GM19238 (cell line): Measurements from ENCODE around the gene NEMP2.
"Not testable (repeated sequence)": the region's sequence is repeated elsewhere in the genome, so short reads cannot be mapped to it uniquely, and the experiment has no call there.

Experiments
- DNase-seq: peaks from one replicate; pipeline ENCODE4 v3.0.0; 2011; ENCODE audit warnings: low spot score; ENCODE audit not compliant: insufficient read length

The NEMP2 gene

DNA sequence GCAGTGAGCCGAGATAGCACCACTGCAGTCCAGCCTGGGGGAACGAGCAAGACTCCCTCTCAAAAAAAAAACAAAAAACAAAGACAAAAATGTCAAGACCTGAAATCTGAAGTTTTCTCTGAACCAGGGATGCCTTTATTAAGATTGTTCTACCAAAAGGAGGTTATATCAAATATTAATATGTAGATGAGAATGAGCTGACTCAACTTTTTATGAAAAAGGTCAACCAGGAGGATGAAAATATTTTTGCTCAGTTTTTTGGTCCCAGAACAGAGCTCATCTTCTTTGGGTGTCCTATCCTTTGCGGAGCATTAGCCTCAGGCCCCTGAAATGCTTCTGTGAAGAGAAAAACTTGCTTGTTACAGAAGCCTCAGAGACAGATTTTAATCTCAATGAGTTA, 44.0 kb downstream of the NEMP2 start:
- DNase-seq, result no peak

DNA sequence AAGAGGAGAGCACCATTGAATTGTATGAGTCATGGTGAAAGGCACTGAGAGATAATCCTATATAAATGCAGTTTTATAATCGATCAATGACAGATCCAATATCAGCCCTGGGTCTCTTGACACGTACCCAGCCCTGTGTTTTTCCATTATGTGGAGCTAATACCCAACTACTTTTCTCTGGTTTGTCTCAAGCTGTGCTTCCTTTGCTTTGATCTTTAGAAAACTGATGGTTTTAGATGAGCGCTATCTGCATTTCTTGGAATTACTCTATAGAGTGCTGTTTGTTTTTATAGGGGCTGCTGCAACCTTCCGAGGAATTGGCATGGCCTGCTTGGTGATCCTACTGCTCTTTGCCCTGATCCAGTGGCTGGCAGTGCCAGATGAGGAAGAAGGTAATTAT, 45.0 kb downstream of the NEMP2 start:
- no peak for DNase-seq

DNA sequence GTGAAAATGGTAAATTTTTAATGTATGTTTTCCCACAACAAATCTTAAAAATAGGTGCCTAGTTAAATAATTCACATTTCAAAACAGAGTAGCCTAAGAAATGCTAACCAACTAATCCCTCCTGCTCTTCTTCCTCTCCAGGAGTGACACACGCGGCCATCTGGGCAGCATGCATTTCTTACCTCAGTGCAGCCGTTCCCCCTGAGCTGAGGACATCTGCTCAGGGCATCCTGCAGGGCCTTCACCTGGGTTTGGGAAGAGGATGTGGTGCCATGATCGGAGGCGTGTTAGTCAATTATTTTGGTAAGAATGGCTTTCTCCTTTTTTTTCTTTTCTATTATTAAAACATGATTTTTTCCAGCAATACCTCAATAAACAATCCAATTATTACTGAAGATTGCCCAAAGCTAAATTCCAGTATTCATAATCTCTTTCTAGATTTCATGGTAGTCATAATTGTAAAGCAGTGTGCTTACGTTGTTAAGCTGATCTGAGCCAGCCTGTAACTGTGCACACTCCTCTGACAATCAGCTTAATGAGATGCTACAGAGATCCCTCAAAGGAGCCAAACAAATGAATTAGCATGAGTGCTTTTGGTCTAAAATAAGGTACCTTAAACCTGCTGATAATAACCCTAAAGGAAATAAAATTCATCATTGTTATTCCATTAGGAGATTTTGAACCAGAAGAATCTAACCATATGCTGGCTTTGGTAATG, 45.8 kb downstream of the NEMP2 start:
- no peak for DNase-seq

- no peak for DNase-seq
Observed at GRCh38 chr2:190486037-190486623, 48.4 kb downstream of the NEMP2 start.

- DNase-seq, result no peak
Observed at GRCh38 chr2:190482451-190482850, 52.1 kb downstream of the NEMP2 start.

DNA sequence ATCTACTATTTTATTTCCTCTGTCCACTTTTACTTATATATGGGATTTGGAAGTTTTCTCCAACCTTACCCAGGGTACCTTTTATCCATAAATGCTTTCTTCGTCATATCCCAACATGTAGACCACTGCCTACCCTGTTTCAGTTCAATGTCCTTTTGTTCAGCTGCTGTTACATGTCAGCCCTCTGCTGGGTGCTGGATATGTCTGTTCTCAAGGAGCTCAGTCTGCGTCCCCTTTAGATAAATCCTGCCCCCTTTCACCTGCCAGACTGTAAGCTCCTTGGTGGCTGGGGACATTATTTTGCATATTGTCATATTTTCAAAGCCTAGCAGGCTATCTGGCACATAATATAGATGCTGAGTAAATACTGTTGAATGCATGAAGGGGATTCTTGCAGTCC, 53.2 kb downstream of the NEMP2 start:
- no peak for DNase-seq

GRCh38 chr2:190478572-190479195, 55.8 kb downstream of the NEMP2 start:
- no peak for DNase-seq

DNA sequence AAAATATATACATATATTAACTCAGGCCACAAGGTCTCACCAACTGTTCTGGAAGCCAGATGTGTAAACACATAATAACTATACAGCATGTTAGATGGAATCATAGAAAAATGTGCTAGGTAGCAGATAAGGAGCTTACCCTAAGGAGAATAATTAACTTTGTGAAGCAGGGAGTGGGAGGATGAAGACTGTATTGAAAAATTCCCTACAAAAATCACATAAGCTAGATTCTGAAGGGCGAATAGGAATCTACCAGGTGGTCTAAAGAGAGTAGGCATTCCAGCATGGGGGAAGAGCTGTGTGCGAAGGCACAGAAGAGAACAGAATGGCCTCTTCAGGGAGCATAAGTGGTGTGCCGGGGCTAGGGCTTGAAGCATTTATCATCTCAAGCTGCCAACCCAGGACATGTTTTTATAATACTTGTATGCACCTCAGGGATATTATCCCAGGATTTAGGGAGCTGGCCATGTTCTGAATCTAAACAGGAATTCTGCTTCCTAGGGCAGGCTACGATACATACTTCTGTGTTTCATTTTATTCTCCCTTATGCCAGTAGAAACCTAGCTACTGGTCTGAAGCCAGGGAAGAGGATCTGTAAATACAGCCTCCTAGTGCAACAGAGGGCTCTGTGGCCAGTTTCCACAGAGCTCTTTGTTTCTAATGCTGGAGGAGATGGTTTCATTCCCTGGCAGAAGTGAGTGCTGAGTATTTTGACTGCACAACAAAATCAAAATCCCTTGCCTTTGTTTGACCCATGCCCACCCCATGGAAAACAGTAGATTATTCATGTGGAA, 56.7 kb downstream of the NEMP2 start:
- no peak for DNase-seq

DNA sequence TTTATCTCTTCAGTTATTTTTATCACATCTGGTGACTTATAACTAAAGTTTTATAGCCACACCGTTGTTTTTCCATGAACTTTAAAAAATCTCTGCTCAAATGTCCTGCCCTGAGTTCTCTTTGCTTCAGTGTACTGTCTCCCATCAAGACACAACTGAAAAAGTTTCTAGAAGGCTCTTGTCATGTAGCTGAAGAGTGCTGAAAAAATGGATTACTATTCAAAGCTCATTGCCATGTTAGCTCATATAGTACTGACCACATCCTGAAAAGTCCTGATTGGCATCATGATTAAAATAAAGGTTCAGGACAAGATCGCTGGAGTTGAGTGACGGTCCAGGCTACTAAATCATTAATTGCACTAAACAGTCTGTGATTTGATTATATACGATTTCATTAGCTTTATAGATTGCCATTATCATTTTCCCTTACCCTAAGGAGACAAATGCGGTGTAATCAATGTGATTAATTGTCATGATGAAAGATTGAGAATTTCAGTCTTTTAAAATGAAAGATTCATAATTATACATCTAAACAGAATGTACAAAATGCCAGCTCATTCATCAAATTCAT, 64.2 kb downstream of the NEMP2 start:
- DNase-seq, result no peak

GRCh38 chr2:190469771-190470170, 64.8 kb downstream of the NEMP2 start:
- no peak for DNase-seq

DNA sequence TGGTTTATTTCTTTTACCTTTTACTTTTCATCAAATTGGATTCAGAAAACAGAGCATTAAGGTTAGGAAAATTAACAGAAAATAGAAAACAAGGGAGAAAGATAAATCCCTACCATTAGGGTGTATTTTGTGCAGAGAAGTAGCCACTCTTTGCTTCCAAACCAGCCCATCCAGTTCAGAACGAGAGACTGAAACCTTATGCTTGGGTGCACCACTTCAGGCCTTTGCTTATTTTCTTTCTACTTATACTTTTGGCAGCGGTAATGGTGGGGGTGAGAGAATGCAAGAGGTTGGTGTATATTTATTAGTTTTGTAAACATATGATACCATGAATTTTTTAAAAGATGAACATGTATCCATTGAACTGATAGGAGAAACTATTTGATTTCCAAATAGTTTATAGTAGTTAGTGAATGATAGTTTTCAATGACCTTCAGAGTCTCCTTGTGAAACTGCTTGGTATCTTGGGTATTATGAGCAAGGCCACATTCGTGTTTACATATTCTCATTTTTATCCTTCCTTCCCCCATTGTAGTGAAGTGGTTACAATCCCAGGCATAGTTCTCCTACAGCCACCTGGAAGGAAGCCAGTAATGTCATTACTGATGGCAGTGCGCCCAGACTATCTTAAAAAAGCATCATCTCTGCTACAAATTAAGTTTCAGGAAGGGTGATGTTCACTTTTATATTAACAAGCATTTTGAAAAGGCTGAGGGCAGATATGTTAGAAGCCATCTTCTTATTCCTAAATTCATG, 65.5 kb downstream of the NEMP2 start:
- DNase-seq, result peak; percentile 23

DNA sequence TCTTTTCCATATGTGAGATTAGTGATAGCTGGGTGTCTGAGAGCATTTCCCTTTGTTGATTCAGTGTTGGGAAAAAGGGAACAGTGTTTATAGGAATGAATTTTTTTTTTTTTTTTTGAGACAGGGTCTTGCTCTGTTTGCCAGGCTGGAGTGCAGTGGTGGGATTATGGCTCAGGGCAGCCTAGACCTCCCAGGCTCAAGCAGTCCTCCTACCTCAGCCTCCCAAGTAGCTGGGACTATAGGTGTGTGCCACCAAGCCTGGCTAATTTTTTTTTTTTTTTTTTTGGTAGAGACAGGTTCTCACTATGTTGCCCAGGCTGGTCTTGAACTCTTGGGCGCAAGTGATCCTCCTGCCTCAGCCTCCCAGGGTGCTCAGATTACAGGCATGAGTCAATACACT, 66.2 kb downstream of the NEMP2 start:
- DNase-seq, result not testable (repeated sequence)

DNA sequence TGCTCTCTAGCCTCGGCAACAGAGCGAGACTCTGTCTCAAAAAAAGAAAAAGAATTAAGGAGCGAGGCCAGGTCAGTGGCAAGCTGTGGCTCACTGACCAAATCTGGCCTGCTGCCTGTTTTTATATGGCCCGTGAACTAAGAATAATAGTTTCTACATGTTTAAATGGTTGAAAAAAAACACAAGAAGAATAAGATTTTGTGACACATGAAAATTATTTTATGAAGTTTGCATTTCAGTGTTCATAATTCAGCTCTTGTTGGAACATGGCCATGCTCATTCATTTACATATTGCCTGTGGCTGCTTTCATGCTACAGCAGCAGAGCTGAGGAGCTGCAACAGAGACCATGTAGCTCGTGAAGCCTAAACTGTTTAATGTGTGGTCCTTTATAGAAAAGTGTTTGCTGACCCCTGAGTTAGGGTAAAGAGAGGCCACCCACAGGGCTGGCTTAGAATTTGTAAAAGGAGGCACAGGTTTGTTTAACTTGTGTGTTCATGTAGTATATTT, 66.9 kb downstream of the NEMP2 start:
- no peak for DNase-seq

DNA sequence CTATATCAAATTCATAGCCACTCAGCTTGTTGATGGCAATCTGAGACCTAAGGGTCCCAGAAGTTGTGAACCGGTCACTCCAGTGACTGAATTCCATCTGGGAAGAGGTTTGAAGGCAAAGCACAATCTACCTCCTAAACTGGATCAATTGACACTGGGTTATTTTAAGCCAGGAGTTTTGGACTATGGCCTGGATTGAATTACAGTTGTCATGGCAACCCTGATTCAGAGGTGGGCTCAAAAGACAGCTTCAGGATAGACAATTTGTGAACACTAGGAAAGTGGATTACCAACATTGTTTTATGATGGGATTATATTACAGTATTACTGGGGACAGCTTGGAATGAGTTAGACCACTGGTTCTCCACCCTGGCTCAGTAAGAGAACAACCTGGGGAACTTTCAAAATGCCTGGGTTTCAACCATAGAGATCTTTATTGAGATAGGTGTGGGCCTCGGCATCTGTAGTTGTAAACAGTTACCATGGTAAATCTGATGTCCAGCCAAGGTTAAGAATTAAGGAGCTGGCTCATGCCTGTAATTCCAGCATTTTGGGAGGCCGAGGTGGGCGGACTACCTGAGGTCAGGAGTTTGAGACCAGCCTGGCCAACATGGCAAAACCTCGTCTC, 67.6 kb downstream of the NEMP2 start:
- no peak for DNase-seq

GRCh38 chr2:190465060-190465459, 69.5 kb downstream of the NEMP2 start:
- no peak for DNase-seq

DNA sequence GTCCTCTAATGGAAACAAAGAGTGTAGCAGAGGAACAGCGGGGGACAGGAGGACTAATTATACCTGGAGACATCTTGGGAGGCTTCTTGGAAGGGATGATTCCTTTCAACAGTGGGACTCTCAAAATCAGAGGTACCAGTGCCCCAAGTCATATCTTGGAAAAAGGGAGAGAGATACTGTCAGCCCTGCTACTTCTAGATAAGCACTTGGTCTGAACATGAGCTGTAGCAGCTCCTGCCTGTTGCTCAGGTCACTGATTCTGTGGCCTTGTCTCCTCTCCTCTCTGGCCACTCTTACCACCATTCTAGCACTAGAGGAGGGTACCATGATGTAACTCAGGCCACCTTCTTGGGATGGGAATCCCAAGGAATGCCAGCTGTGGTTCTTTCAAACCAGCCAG, 71.9 kb downstream of the NEMP2 start:
- DNase-seq, result no peak

- no peak for DNase-seq
Observed at GRCh38 chr2:190462181-190462580, 72.3 kb downstream of the NEMP2 start.

- DNase-seq, result no peak
Observed at GRCh38 chr2:190460487-190460886, 74.0 kb downstream of the NEMP2 start.

DNA sequence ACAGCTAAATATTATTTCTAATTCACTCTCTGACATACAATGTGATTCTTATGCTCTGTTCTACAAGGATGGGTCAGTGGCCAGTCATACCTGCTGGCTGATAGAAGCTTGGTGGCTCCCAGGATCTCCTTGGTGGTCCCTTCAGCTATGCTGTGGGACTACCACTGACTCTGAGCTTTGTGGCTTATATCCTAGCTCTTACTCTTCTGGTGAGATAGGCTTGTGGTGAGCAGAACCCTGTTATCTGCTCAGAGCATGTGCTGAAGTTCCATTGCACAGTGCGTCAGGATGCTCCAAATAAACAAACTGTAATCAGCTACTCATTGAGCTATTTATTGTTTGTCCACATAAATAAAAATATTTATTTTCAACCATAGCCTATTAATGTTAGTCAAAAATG, 74.6 kb downstream of the NEMP2 start:
- no peak for DNase-seq

DNA sequence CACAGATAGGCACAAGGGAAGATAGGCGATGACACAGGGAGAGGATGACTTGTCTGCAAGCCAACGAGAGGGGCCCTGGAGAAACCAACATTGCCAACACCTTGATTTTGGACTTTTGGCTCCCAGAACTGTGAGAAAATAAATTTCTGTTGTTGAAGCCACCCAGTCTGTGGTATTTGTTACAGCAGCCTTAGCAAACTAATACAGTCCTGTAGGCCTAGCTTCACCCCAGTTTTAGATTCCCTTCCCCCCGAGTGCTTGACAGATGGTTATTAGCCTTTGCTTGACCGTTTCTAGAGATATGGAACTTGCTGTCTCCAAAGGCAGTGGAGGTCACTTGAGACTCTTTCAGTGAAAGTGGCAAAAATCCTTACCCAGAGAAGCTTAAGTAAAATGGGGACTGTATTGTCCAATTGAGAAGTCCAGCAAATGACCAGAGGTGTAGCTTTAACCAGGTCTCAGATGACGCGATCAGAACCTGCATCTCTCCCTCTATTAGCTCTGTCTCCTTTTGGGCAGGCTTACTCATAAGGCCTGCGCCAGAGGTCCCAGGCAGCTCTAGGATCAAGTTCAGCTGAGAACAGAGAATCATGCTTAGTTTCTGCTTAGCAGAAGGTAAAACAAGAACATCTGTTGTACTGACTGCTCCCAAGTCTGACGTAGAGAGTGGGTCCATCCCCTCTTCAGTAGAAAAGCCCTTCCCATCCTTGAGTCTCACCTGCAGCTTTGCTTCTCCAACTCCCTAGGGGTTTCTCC, 76.0 kb downstream of the NEMP2 start:
- no peak for DNase-seq
